Measurements from ENCODE around the gene CNGB1.

Gene CNGB1

GRCh38 chr16:57999366-57999970 is 28.5 kb upstream of the CNGB1 start:
- H4K12ac ChIP-seq (ENCODE audit: low read depth, low read length): no peak overlapping the region
- peaks cover 4% of the 10 kb centered on the region for H3K79me2 ChIP-seq (ENCODE audit: control insufficient read depth, insufficient read depth, low read length, poor library complexity)
- H3K9ac ChIP-seq (ENCODE audit: low read length): peak overlapping the region; percentile 88
- WGBS (ENCODE audit: extremely low coverage, insufficient coverage, insufficient read length): no CpG with 5 or more reads among the region's 6 CpGs
- peak overlapping the region; percentile 88 for H3K4me2 ChIP-seq (ENCODE audit: low read length)
- peaks cover 11 to 22% of the 10 kb centered on the region in 2 experiments for H3K4me1 ChIP-seq (ENCODE audit: control insufficient read depth in 1 of 2, insufficient read depth in 2 of 2, low read length in 2 of 2)
- peak overlapping the region; percentile 76 for H4K91ac ChIP-seq (ENCODE audit: low read depth, low read length)
- peaks cover 25 to 37% of the 10 kb centered on the region in 2 experiments for H3K36me3 ChIP-seq (ENCODE audit: control insufficient read depth in 1 of 2, insufficient read depth in 2 of 2, low read length in 2 of 2)
- H3K27ac ChIP-seq (ENCODE audit: low read depth, low read length): no peak overlapping the region
- DNase-seq: no peak
- peaks cover 8% of the 10 kb centered on the region for H3K79me1 ChIP-seq (ENCODE audit: low read length)
- peak overlapping the region; percentile 0 for H3K14ac ChIP-seq (ENCODE audit: low read length)
- H2BK120ac ChIP-seq (ENCODE audit: insufficient read depth, low read length, poor library complexity): no peak overlapping the region
- no peaks in the 10 kb centered on the region for H3K27me3 ChIP-seq (ENCODE audit: insufficient read depth, low read length)
- no peak overlapping the region for H2BK12ac ChIP-seq (ENCODE audit: low read length)
- H3K4ac ChIP-seq (ENCODE audit: low read depth, low read length): no peak overlapping the region
- no peak overlapping the region for H2BK5ac ChIP-seq (ENCODE audit: low read depth, low read length, poor library complexity)
- H3K4me3 ChIP-seq (ENCODE audit: low read depth, low read length): peak overlapping the region; percentile 89
- H2AFZ ChIP-seq (ENCODE audit: insufficient read depth, low read length, poor library complexity): no peak overlapping the region
- peak overlapping the region; percentile 20 for H3K18ac ChIP-seq (ENCODE audit: low read length)
- H2AK5ac ChIP-seq (ENCODE audit: low read length): peak overlapping the region; percentile 6
- no peak overlapping the region for H4K8ac ChIP-seq (ENCODE audit: low read depth, low read length)
- H3K23ac ChIP-seq (ENCODE audit: low read length): no peak overlapping the region
- H3K9me3 ChIP-seq (ENCODE audit: insufficient read depth, low read depth, low read length): no peaks in the 10 kb centered on the region

DNA sequence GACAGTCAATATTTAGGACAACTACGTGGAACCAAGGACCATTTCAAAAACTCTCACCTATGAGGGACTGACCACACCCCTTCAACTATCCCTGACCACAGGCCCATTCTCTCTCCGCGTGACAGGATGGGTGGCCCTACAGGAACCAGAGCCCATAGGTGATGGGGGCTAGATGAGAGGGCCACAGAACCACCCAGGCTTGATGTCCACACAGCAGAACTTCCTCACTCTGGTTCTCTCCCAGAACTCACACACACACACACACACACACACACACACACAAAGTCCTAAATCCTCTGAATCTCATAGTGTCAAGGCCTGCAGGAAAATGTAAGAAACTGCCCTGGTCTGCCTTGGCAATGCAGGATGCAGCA is 28.1 kb upstream of the CNGB1 start:
- H3K4ac ChIP-seq (ENCODE audit: low read depth, low read length): no peak overlapping the region
- H3K9ac ChIP-seq (ENCODE audit: low read length): no peak overlapping the region
- no peak overlapping the region for H2BK12ac ChIP-seq (ENCODE audit: low read length)
- no peak overlapping the region for H3K4me3 ChIP-seq (ENCODE audit: low read depth, low read length)
- peaks cover 25 to 39% of the 10 kb centered on the region in 2 experiments for H3K36me3 ChIP-seq (ENCODE audit: control insufficient read depth in 1 of 2, insufficient read depth in 2 of 2, low read length in 2 of 2)
- no peak overlapping the region for H2BK120ac ChIP-seq (ENCODE audit: insufficient read depth, low read length, poor library complexity)
- no peak overlapping the region for H3K18ac ChIP-seq (ENCODE audit: low read length)
- no peak overlapping the region for H4K91ac ChIP-seq (ENCODE audit: low read depth, low read length)
- H3K14ac ChIP-seq (ENCODE audit: low read length): no peak overlapping the region
- H3K79me1 ChIP-seq (ENCODE audit: low read length): peaks cover 8% of the 10 kb centered on the region
- H2AFZ ChIP-seq (ENCODE audit: insufficient read depth, low read length, poor library complexity): no peak overlapping the region
- no peaks in the 10 kb centered on the region for H3K27me3 ChIP-seq (ENCODE audit: insufficient read depth, low read length)
- H4K12ac ChIP-seq (ENCODE audit: low read depth, low read length): no peak overlapping the region
- H3K23ac ChIP-seq (ENCODE audit: low read length): no peak overlapping the region
- WGBS (ENCODE audit: extremely low coverage, insufficient coverage, insufficient read length): no CpG with 5 or more reads among the region's 3 CpGs
- no peak for DNase-seq
- no peak overlapping the region for H3K4me2 ChIP-seq (ENCODE audit: low read length)
- H2AK5ac ChIP-seq (ENCODE audit: low read length): no peak overlapping the region
- no peaks in the 10 kb centered on the region for H3K9me3 ChIP-seq (ENCODE audit: insufficient read depth, low read depth, low read length)
- no peak overlapping the region for H3K27ac ChIP-seq (ENCODE audit: low read depth, low read length)
- peaks cover 4% of the 10 kb centered on the region for H3K79me2 ChIP-seq (ENCODE audit: control insufficient read depth, insufficient read depth, low read length, poor library complexity)
- peaks cover 12 to 24% of the 10 kb centered on the region in 2 experiments for H3K4me1 ChIP-seq (ENCODE audit: control insufficient read depth in 1 of 2, insufficient read depth in 2 of 2, low read length in 2 of 2)
- no peak overlapping the region for H2BK5ac ChIP-seq (ENCODE audit: low read depth, low read length, poor library complexity)
- H4K8ac ChIP-seq (ENCODE audit: low read depth, low read length): no peak overlapping the region

DNA sequence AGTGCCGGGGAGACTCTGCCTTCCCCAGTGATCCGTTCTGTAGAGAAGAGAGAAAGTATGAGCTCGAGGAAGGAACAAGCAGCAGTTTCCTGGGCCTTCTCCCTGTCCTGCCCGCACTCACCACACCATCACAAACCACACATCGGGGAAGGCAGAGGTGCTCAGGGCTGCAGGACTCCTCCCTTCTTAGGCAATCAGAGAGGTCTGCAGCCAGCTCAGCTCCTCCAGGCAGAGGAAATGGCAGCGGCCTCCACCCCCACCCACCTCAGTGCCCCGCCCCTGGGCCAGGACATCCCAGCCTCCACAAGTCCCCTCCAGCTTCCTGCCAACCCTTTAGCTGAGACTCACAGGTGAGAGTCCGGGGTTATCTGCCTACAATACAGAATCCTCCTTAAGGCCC is 27.6 kb upstream of the CNGB1 start:
- Histone ChIP-seq H2BK12ac (ENCODE audit: low read length) (no peak overlapping the region), H3K14ac (ENCODE audit: low read length) (no peak overlapping the region), H3K27me3 (ENCODE audit: insufficient read depth, low read length) (no peaks in the 10 kb centered on the region), H3K18ac (ENCODE audit: low read length) (no peak overlapping the region), H3K4ac (ENCODE audit: low read depth, low read length) (no peak overlapping the region), H3K4me2 (ENCODE audit: low read length) (no peak overlapping the region), H3K36me3 (ENCODE audit: control insufficient read depth in 1 of 2, insufficient read depth in 2 of 2, low read length in 2 of 2) (peaks cover 25 to 41% of the 10 kb centered on the region in 2 experiments), H3K9ac (ENCODE audit: low read length) (no peak overlapping the region), H3K79me2 (ENCODE audit: control insufficient read depth, insufficient read depth, low read length, poor library complexity) (peaks cover 4% of the 10 kb centered on the region), H3K4me3 (ENCODE audit: low read depth, low read length) (no peak overlapping the region), H4K91ac (ENCODE audit: low read depth, low read length) (no peak overlapping the region), H3K23ac (ENCODE audit: low read length) (no peak overlapping the region), H2AK5ac (ENCODE audit: low read length) (no peak overlapping the region), H3K9me3 (ENCODE audit: insufficient read depth, low read depth, low read length) (no peaks in the 10 kb centered on the region), H2BK120ac (ENCODE audit: insufficient read depth, low read length, poor library complexity) (no peak overlapping the region), H3K27ac (ENCODE audit: low read depth, low read length) (no peak overlapping the region), H3K4me1 (ENCODE audit: control insufficient read depth in 1 of 2, insufficient read depth in 2 of 2, low read length in 2 of 2) (peaks cover 17 to 28% of the 10 kb centered on the region in 2 experiments), H4K12ac (ENCODE audit: low read depth, low read length) (no peak overlapping the region), H4K8ac (ENCODE audit: low read depth, low read length) (no peak overlapping the region), H2AFZ (ENCODE audit: insufficient read depth, low read length, poor library complexity) (no peak overlapping the region), H2BK5ac (ENCODE audit: low read depth, low read length, poor library complexity) (no peak overlapping the region), H3K79me1 (ENCODE audit: low read length) (peaks cover 9% of the 10 kb centered on the region)
- DNase-seq: peak; percentile 76
- no CpG with 5 or more reads among the region's 8 CpGs for WGBS (ENCODE audit: extremely low coverage, insufficient coverage, insufficient read length)

GRCh38 chr16:57997528-57998265 is 26.8 kb upstream of the CNGB1 start:
- H2BK120ac ChIP-seq (ENCODE audit: insufficient read depth, low read length, poor library complexity): no peak overlapping the region
- no peaks in the 10 kb centered on the region for H3K9me3 ChIP-seq (ENCODE audit: insufficient read depth, low read depth, low read length)
- no peak overlapping the region for H3K9ac ChIP-seq (ENCODE audit: low read length)
- no peak overlapping the region for H4K91ac ChIP-seq (ENCODE audit: low read depth, low read length)
- no peak overlapping the region for H3K4me2 ChIP-seq (ENCODE audit: low read length)
- H3K27ac ChIP-seq (ENCODE audit: low read depth, low read length): no peak overlapping the region
- H3K14ac ChIP-seq (ENCODE audit: low read length): no peak overlapping the region
- no peak overlapping the region for H3K23ac ChIP-seq (ENCODE audit: low read length)
- H3K36me3 ChIP-seq (ENCODE audit: control insufficient read depth in 1 of 2, insufficient read depth in 2 of 2, low read length in 2 of 2): peaks cover 19 to 35% of the 10 kb centered on the region in 2 experiments
- no peak for DNase-seq
- no peaks in the 10 kb centered on the region for H3K27me3 ChIP-seq (ENCODE audit: insufficient read depth, low read length)
- H3K18ac ChIP-seq (ENCODE audit: low read length): no peak overlapping the region
- H3K79me1 ChIP-seq (ENCODE audit: low read length): peaks cover 15% of the 10 kb centered on the region
- no peak overlapping the region for H4K8ac ChIP-seq (ENCODE audit: low read depth, low read length)
- no CpG with 5 or more reads among the region's 36 CpGs for WGBS (ENCODE audit: extremely low coverage, insufficient coverage, insufficient read length)
- no peak overlapping the region for H3K4ac ChIP-seq (ENCODE audit: low read depth, low read length)
- H3K4me3 ChIP-seq (ENCODE audit: low read depth, low read length): no peak overlapping the region
- peaks cover 25 to 36% of the 10 kb centered on the region in 2 experiments for H3K4me1 ChIP-seq (ENCODE audit: control insufficient read depth in 1 of 2, insufficient read depth in 2 of 2, low read length in 2 of 2)
- no peak overlapping the region for H2BK5ac ChIP-seq (ENCODE audit: low read depth, low read length, poor library complexity)
- H4K12ac ChIP-seq (ENCODE audit: low read depth, low read length): no peak overlapping the region
- H2BK12ac ChIP-seq (ENCODE audit: low read length): no peak overlapping the region
- H2AK5ac ChIP-seq (ENCODE audit: low read length): no peak overlapping the region
- H2AFZ ChIP-seq (ENCODE audit: insufficient read depth, low read length, poor library complexity): no peak overlapping the region
- peaks cover 6% of the 10 kb centered on the region for H3K79me2 ChIP-seq (ENCODE audit: control insufficient read depth, insufficient read depth, low read length, poor library complexity)

Measured in trophoblast cell (in vitro differentiated cells and primary cell).